Stimulated activated CD4-positive, alpha-beta T cell treated with anti-CD3 and anti-CD28 coated beads, TNF-alpha, amount 100 ng/mL, for 24 hours (primary cell): ENCODE measurements around the gene CAMKK2.
A peak's percentile ranks its signal among the peaks of the same experiment; 100 is the strongest.
"Not testable (repeated sequence)": the region's sequence is repeated elsewhere in the genome, so short reads cannot be mapped to it uniquely, and the experiment has no call there.

ENCODE experiments used
- DNase-seq, 3 experiments: peaks; one replicate each; pipeline ENCODE4 v3.0.0-alpha.2; 2020; ENCODE audit warnings: low read depth in 3 of 3

CAMKK2 gene

GRCh38 chr12:121298411-121298810 is 1.9 kb upstream of the CAMKK2 start:
- not testable (repeated sequence) for DNase-seq

GRCh38 chr12:121297435-121297991 is 1.0 kb upstream of the CAMKK2 start:
- peak; percentile 43 to 75 (median 54) for DNase-seq

GRCh38 chr12:121295746-121296617 is 527 bp downstream of the CAMKK2 start:
- peak in 2 of 3 experiments; percentile 6 to 34 for DNase-seq

GRCh38 chr12:121295116-121295745 is 1.3 kb downstream of the CAMKK2 start:
- DNase-seq = no peak

GRCh38 chr12:121294151-121294889 is 2.2 kb downstream of the CAMKK2 start:
- DNase-seq = no peak

GRCh38 chr12:121293603-121294002 is 2.9 kb downstream of the CAMKK2 start:
- no peak for DNase-seq

- no peak for DNase-seq
Measured at GRCh38 chr12:121290410-121290809, 6.1 kb downstream of the CAMKK2 start.

GRCh38 chr12:121289962-121290361 is 6.5 kb downstream of the CAMKK2 start:
- DNase-seq = no peak

- DNase-seq = no peak
Measured at GRCh38 chr12:121288986-121289385, 7.5 kb downstream of the CAMKK2 start.

GRCh38 chr12:121288158-121288845 is 8.2 kb downstream of the CAMKK2 start:
- DNase-seq = no peak

GRCh38 chr12:121287267-121287954 is 9.1 kb downstream of the CAMKK2 start:
- DNase-seq = no peak

GRCh38 chr12:121285856-121286255 is 10.7 kb downstream of the CAMKK2 start:
- no peak for DNase-seq

GRCh38 chr12:121284551-121285390 is 11.7 kb downstream of the CAMKK2 start:
- no peak for DNase-seq

GRCh38 chr12:121283841-121284240 is 12.7 kb downstream of the CAMKK2 start:
- DNase-seq = no peak

GRCh38 chr12:121283388-121283787 is 13.1 kb downstream of the CAMKK2 start:
- no peak for DNase-seq

- DNase-seq = not testable (repeated sequence)
Measured at GRCh38 chr12:121282910-121283309, 13.6 kb downstream of the CAMKK2 start.

- DNase-seq = no peak
Measured at GRCh38 chr12:121282072-121282742, 14.3 kb downstream of the CAMKK2 start.

- DNase-seq = not testable (repeated sequence)
Measured at GRCh38 chr12:121281116-121281515, 15.4 kb downstream of the CAMKK2 start.

GRCh38 chr12:121280531-121280930 is 16.0 kb downstream of the CAMKK2 start:
- DNase-seq = not testable (repeated sequence)
